HG03060 (cell line): ENCODE data around the gene UBE2J2.

Experiments
- ATAC-seq: cut with Tn5 transposase; IDR thresholded peaks from one replicate; pipeline ENCODE4 v1.9.1; 2021; ENCODE audit warnings: low read depth, moderate number of reproducible peaks; ENCODE audit not compliant: unreplicated experiment

UBE2J2 gene

DNA sequence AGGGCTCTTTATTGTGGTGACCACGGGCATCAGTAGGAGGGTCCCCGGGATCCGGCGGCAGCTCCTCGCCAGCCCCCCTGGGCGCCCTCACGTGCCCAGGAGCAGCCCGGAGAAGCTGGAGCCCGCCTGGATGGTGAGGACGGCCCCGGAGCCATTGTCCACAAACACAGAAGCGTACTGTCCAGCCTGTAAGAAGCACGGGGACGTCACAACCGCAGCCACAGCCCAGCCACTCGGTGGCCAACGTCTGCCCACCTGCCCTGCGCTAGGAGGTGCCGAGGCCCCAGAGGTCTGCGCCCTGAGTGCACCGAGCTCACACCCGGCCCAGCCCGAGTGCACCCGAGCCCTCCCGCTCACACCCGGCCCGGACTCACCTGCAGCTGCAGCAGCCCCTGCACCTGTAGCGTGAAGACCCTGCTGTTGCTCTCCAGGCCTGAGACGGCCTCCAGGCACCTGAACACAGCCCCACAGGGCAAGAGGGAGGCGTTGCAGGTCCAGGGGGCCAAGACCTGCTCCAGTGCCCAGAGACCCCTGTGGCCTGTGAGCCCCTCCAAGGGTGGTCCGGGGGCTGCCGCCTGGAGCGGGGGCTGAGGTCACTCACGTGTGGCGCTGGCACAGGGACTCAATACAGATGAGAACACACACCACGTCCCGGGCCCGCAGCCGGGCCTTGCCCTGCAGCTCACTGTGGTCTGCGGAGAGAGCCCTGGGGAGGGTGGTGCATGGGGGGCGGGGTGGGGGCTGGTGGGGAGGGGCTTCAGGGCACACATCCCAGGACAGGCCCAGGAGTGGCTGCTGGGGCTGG is 31.0 kb downstream of the UBE2J2 start:
- no peak for ATAC-seq

DNA sequence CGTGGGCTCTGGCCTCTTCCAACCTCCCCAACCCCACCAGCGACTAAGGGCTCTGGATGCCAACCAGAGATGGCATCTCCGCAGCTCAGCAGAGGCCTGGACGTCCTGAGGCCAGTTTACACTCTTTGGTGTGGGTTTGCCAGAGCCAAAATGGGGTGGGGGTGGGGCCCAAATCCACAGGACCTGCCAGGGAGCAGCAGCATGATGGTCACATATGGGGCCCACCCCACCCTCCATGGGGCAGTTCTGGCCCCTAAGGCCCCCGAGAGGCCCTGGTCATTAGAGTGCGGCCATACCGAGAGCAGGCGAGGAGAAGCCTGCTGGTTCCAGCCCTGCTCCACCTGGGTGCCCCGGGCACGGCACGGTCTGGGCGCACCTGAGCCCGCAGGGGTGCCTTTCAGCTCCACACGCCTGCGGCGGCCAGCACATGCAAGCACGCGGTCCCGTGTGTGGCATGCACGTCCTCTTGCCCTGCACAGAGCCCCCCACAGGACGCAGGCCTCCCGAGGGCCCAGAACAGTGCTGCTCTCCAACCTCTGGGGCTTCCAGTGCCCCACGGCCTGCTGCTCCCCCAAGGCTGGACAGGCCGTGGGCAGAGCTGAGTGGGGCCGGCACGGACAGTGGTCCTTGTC is 31.9 kb downstream of the UBE2J2 start:
- no peak for ATAC-seq

DNA sequence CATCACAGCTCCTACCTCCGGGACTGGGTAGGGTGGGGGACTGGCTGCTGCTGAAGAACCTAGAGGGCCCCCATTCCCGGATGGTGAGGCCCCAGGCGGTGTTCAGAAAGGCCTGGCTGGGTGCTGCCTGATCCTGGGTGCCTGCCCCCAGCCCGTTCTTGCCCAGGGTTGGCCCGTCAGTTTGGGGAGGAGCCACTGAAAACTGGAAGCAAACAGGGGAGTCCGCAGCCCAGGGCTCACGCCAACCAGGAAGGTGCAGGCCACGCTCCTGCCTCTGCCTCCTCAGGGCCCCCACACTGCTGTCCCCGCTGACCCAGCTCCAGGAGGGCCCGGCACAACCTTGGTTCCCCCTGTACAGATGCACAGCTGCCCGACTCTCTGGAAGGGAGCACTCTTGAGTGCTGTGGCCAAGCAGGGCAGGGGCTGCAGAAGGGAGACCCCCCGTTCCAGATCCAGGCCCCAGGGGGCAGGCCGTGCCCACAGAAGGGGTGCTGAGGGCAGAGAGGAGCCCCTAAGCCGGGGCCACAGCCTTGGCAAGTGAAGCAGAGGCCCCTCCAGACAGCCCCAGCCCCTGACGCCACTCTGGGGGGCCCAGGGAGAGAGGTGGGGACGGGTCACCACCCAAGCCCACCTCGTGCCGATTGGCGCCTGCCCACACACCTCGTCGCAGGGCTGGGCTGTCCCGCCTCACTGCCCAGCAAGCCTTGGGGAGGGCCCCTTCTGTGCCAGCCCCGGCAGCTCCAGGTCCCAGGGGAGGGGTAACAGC is 32.6 kb downstream of the UBE2J2 start:
- no peak for ATAC-seq

DNA sequence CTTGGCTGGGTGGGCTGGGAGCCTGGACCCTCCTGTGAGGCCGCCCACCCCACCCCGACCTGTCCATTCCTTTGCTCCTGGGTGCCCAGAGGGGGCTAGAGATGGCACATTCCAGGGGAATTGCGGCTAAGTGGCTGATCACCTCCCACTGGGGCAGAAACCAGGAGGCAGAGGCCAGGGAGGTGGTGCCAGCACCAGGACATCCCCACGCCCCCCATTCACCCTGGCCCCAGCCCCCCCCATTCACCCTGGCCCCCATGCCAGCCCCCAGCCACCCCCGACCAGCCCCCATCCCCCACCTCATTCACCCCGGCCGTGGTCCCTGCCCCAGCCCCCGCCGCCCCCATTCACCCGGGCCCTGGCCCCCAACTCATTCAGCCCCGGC is 33.3 kb downstream of the UBE2J2 start:
- ATAC-seq, result no peak

DNA sequence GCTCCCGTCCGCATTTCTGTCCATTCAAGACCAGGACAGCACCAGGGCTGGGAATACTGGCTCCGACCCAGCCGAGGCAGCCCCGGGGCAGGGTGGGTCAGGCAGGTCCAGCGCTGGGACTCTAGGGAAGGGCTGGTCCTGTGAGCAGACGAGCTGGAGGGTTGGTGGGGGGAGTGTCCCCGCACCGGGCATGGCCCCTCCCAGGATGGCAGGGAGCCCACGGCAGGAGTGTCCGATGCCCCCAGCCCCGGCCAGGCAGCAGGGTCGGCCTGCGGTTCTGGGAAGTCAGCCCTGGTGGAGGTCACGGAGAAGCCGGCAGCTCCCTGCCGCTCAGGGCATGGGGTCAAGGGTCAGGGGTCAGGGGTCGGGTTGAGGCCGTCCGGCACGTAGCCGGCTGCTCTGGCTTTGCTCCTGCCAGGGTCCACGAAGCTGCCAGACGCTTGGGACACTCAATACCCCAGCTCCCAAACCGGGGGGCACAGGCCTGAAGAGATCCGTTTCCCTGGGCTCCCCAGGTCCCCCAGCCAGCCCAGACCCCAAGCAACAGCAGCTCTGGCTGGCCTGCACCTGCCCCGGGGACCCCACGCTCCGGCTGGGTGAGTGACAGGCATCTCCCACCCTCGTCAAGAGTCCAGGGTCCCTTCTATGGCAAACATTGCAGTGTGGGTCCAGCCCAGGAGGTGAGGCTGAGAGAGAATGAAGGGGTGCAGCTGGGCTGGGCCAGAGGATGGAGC is 33.9 kb downstream of the UBE2J2 start:
- no peak for ATAC-seq

DNA sequence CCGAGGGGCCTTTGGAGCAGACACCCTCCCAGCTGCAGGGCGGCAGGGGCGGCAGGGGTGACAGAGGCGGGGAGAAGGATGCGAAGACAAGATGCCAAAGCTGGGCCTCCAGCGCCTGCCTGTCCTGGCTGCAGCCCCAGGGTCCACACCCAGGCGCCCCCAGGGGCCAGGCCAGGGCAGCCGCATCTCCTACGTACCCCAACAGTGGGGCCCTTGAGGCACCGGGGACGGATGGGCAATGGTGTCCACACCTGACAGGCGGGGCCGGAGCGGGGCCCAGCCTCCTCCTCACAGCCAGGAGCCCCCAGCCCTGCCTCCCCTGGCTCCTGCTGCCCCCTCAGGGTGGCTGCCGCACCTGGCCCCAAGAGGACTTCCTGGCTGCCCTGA is 34.4 kb downstream of the UBE2J2 start:
- no peak for ATAC-seq

DNA sequence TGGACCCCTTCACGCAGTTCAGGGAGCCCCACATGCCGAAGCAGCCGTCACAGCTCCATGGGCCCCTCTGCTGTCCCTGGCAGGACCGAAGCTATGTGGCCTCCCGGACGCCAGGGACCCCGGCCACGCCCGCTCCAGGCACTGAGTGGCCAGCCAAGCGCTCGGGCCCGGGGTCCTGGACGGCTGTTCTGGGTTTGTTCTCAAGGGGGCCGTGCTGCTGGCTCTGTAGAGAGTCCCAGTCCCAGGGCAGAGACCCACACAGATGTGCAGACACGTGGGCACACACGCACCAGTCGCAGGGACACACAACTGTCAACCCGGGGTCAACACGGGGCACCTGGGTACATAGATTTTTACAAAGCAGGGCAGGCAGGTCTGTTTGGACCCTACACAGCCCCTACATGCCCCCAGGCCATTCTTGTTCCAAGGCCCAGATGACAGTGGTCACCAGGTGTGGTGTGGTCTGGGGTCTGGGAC is 34.9 kb downstream of the UBE2J2 start:
- ATAC-seq, result no peak

DNA sequence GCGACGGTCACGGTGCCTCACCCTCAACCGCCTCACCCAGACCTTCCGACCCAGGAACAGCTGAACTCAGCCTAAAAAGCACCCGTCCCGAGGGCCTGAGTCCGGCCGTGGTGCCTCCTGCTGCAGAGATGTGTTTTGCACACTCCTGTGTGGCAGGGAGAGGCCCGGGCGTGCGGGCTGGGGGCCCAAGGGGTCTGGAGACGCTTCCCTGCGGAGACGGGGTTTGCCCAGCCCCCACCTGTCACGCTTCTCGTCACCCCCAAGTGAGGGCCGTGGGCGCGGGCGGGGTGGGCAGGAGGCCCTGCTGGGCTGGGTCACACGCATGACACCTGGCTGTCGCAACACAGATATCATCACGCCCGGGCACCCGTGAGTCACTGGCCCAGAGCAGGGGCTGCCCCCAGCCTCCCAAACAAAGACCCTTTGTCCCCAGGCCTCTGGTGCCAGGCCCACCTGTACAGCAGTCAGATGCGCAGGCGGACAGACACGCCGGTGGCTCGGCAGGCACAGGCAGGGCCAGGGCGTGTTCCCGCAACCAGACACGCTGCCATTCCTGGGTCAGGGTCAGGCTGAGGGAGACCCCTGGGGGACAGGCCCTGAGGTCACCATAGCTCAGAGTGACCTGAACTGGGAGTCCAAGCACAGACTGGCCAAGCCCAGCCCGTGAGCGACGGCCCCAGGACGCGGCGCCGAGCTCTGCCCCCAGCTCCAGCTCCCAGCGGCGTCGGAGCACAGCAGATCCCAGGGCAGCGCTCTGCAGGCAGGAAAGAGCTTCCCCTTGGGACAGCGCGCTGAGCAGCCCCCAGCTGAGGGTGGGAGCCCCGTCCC is 35.6 kb downstream of the UBE2J2 start:
- no peak for ATAC-seq

DNA sequence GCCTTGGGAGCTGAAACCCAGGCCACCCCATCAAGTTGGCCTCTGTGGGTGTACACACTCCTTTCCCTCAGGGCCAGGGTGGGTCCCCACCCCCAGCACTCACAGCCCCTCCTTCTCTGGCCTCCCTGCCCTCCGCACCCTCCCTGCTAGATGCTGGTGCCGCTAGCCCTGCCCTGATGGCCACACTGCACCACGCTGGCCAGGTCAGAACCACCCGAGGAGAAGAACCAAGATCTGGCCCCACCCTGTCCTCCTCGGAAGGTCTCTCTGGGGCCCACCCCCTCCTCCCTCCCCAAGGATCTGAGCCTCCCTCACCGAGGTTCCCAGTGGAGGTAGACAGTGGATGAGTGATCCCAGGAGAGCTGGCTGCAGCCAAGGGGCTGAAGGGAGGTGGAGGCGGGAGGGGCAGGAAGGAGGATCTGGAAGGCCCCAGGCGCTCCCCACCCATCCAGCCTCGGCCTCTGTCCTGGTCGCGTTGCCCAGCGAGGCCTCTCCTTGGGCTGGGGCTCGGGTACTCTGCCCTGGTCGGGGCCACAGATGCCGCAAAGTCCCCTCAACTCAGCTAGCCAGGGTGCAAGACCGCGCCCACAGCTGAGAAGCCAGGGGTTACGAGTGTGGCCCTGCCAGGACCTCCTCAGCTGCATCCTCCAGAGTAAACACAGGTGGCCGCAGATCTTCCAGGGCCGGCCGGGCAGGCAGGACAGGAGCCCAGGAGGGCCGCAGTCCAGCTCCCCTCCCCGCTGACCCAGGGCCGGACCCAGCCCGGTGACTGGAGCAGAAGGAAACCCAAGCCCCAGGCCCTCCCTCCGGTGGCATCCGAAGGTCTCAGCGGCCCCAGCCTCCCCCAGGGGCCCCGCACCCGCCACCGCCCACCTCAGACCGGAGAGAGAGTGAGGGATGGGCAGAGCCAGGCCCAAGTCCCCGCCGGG is 36.4 kb downstream of the UBE2J2 start:
- ATAC-seq, result no peak

DNA sequence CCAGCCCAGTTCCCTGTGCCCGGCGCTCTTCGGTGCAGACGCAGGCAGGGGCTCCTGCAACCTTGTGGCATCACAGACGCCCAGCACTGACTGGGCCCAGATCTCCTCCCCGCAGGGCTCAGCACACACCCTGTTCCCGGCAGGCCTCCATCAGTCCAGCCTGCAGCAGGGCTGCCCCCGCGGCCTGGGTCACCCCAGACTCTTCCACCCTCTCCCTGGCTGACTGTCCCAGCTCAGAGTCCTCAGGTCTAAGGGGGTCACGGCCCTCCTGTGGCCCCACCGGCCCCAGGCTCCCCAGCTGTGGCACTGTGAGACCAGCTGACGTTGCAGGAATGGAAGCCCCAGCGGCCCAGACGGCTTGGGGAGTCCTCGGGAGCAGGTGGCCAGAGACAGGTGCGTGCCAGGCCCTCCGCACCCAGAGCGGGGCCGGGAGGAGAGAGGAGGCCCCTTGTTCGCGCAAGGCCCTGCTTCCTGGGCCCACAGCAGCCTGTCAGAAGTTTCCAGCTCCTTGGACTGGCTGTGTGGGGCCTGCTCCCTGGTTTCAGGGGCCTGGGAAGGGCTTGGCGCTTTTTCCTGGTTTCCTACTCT is 37.4 kb downstream of the UBE2J2 start:
- no peak for ATAC-seq

DNA sequence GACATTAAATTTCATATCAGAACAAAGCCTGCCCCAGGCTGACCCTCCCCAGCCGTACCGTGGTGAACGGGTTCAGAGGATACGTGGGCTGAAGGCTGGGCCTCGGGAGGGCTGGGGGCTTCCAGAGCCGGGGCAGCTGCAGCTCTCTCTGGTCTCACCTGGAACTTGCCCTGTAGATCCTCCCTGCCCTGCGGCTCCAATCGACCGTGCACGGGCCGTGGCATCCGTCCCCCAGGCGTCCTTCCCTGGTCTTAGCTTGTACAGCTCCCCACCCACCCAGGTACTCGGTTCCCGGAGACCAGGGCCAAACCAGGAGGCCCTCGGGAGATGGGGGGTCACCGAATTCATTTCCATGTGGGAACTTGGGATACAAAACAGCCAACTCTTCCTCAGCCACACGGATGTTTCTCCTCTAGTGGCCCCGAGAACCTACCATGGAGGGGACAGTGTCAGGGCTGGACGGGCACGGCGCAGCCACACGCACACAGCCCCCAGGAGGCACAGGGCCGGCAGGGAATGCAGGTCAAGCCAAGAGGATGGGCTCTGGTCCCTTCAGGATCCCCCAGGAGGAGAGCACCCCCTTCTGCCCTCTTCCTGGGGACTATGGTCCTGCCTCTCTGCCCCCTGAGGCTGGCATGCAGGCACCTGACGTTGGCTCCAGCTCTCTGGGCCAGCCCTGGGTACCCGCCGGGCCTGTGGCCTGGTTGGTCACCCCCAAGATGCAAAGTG is 38.5 kb downstream of the UBE2J2 start:
- ATAC-seq, result no peak

DNA sequence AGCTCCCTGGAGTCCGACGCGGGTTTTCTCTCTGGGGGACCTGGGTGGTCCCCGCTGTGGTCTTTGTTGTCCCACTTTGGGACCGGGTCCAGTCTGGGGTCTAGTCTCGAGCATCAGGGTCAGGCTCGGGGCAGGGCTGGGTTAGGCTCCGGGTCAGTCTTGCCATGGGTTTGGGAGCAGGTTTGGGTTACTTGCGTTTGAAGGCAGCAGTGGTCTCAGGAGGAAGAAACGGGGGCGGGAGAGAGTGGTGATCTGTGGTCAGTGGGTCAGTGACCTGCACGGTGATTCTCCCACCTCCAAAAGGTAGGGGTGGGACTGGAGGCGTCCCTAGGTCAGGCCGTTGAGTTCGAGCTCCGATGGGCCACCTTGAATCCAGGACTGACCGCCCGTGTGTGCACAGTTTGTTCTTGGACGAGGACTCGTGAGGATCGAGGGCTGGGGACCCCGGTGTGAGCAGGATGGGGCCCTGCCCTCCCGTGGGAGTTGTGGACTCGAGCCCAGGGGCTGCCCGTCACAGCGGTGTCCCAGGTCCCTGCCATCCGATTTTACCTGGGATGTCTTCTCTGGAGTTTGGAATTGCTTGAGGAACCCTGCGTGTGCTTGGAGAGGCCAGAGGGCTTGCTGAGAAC is 39.4 kb downstream of the UBE2J2 start:
- ATAC-seq, result no peak

DNA sequence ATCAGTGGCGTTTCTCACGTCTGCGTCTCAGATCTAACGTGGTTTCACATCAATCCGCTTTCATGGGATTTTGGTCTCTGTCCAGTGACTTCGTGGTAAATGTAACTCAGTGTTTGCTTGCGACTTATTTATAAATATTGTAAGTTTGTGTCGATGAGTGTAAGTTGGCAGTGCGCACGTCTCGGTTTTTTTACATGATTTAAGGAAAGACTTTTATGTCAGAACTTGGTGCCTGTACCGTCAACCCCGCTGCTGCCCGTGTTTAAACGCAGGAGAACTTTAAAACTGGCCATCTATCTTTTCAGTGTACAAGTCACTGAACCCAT is 40.1 kb downstream of the UBE2J2 start:
- ATAC-seq, result no peak

DNA sequence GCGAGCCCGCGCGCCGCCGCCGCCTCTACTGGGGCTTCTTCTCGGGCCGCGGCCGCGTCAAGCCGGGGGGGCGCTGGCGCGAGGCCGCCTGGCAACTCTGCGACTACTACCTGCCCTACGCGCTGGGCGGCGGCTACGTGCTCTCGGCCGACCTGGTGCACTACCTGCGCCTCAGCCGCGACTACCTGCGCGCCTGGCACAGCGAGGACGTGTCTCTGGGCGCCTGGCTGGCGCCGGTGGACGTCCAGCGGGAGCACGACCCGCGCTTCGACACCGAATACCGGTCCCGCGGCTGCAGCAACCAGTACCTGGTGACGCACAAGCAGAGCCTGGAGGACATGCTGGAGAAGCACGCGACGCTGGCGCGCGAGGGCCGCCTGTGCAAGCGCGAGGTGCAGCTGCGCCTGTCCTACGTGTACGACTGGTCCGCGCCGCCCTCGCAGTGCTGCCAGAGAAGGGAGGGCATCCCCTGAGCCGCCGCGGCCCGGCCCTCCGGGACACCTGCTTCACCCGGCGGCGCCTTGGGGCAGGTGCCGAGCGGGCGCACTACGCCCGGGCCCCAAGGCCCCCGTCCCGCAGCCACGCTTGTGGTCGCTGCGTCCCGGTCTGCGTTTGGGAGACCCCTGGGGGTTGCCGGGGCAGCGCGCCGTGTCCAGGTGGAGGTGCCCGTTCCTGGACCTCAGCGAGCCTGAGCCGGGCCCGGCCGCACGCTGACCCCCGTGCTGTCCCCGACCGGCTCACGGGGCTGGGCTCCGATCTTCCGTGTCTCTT is 40.7 kb downstream of the UBE2J2 start:
- no peak for ATAC-seq

DNA sequence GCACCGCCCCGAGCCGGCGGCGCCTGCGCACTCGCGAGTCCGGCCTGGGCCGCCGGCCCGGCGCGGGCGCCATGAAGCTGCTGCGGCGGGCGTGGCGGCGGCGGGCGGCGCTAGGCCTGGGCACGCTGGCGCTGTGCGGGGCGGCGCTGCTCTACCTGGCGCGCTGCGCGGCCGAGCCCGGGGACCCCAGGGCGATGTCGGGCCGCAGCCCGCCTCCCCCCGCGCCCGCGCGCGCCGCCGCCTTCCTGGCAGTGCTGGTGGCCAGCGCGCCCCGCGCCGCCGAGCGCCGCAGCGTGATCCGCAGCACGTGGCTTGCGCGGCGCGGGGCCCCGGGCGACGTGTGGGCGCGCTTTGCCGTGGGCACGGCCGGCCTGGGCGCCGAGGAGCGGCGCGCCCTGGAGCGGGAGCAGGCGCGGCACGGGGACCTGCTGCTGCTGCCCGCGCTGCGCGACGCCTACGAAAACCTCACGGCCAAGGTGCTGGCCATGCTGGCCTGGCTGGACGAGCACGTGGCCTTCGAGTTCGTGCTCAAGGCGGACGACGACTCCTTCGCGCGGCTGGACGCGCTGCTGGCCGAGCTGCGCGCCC is 41.4 kb downstream of the UBE2J2 start, which contains the start of gene B3GALT6:
TSS of gene B3GALT6 (plus strand) at position 30 of the 588 bp plus-strand sequence. CDS start at position 72, 42 bp downstream.
- no peak for ATAC-seq
